WTC11 (cell line): ENCODE results near the gene GPR17.

Experiments
- CBFB ChIP-seq: sonication (generic); formaldehyde crosslinking; IDR thresholded peaks from 2 replicates; pipeline ENCODE4 v1.8.1; 2022; ENCODE audit warnings: mild to moderate bottlenecking, low read depth, missing genetic modification reagents
- IRF2 ChIP-seq: sonication (generic); formaldehyde crosslinking; IDR thresholded peaks from 2 replicates; pipeline ENCODE4 v1.8.0; 2022; ENCODE audit warnings: low read depth, missing genetic modification reagents, borderline replicate concordance
- SMAD3 ChIP-seq: sonication (generic); formaldehyde crosslinking; IDR thresholded peaks from 2 replicates; pipeline ENCODE4 v1.8.0; 2022; ENCODE audit warnings: missing genetic modification reagents, mild to moderate bottlenecking, borderline replicate concordance
- ZBTB21 ChIP-seq: sonication (generic); formaldehyde crosslinking; IDR thresholded peaks from 2 replicates; pipeline ENCODE4 v1.8.1; 2023; ENCODE audit warnings: mild to moderate bottlenecking, missing genetic modification reagents, borderline replicate concordance
- TF ChIP-seq, protein P1 (sequence below): fragments of 200-600 bp; IDR thresholded peaks from 2 replicates; pipeline ENCODE4 v1.8.0; 2022; ENCODE audit warnings: antibody characterized with exemption
- TF ChIP-seq, protein P2 (sequence below): sonication (generic); formaldehyde crosslinking; IDR thresholded peaks from 2 replicates; pipeline ENCODE4 v1.8.0; 2022; ENCODE audit warnings: mild to moderate bottlenecking, missing genetic modification reagents
- TF ChIP-seq, protein P3 (sequence below): sonication (generic); formaldehyde crosslinking; IDR thresholded peaks from 2 replicates; pipeline ENCODE4 v1.8.1; 2022; ENCODE audit warnings: missing genetic modification reagents, borderline replicate concordance
- TF ChIP-seq, protein P4 (sequence below): sonication (generic); formaldehyde crosslinking; IDR thresholded peaks from 2 replicates; pipeline ENCODE4 v1.8.1; 2022; ENCODE audit warnings: mild to moderate bottlenecking, moderate library complexity, missing genetic modification reagents
- TF ChIP-seq, protein P5 (sequence below): sonication (generic); formaldehyde crosslinking; IDR thresholded peaks from 2 replicates; pipeline ENCODE4 v1.8.1; 2023; ENCODE audit warnings: mild to moderate bottlenecking, missing genetic modification reagents, moderate library complexity
- TF ChIP-seq, protein P6 (sequence below): sonication (generic); formaldehyde crosslinking; IDR thresholded peaks from 2 replicates; pipeline ENCODE4 v1.8.0; 2022; ENCODE audit warnings: mild to moderate bottlenecking, missing genetic modification reagents

DNA sequence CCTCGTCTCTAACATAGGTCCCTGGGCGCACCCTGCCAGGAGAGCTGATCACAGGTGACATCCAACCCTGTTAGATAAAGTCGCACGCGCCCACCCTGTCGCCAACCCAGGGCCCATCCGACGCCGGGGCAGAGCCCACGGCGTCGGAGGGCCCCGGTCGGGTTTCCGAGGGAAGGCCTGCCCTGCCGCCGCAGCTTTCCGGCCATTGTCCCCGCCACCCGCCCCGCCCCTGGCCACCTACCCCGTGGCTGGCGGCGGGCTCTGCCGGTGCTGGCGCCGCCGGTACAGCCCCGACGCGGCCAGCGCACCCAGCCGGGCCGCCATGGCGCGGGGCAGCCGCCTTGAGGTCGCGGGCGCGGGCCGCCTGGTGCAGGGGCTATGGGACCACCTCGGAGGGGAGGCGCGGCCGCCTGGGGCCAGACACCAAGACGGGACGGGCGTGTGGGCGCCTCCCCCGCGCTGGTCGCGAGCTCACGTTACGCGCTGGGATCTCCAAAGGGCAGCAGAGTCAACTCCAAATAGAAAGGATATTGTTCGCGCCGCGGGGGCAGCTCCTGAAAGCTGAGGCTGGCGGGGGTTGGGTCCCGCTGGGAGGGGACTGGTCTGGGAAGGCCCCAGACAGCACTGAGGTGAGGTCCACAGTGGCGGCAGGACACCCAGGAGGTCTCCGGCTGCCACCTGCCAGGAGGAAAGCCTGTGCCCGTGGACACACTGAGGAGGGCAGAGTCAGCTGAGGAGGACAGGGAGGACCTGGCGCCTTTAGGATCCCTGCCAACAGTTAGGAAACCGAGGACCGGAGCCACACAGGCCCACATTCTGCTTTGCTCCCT, 18.3 kb downstream of the GPR17 start:
- TF ChIP-seq, protein P1, sequence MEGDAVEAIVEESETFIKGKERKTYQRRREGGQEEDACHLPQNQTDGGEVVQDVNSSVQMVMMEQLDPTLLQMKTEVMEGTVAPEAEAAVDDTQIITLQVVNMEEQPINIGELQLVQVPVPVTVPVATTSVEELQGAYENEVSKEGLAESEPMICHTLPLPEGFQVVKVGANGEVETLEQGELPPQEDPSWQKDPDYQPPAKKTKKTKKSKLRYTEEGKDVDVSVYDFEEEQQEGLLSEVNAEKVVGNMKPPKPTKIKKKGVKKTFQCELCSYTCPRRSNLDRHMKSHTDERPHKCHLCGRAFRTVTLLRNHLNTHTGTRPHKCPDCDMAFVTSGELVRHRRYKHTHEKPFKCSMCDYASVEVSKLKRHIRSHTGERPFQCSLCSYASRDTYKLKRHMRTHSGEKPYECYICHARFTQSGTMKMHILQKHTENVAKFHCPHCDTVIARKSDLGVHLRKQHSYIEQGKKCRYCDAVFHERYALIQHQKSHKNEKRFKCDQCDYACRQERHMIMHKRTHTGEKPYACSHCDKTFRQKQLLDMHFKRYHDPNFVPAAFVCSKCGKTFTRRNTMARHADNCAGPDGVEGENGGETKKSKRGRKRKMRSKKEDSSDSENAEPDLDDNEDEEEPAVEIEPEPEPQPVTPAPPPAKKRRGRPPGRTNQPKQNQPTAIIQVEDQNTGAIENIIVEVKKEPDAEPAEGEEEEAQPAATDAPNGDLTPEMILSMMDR = no peak
- TF ChIP-seq IRF2 (CRISPR knock-in tag) (no peak), CBFB (no peak), SMAD3 (CRISPR knock-in tag) (no peak), ZBTB21 (CRISPR knock-in tag) (0 out of 2 replicates have a peak, but pooled peaks have one; percentile 14)
- TF ChIP-seq, protein P2, sequence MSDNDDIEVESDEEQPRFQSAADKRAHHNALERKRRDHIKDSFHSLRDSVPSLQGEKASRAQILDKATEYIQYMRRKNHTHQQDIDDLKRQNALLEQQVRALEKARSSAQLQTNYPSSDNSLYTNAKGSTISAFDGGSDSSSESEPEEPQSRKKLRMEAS (CRISPR knock-in tag) = no peak
- TF ChIP-seq, protein P3, sequence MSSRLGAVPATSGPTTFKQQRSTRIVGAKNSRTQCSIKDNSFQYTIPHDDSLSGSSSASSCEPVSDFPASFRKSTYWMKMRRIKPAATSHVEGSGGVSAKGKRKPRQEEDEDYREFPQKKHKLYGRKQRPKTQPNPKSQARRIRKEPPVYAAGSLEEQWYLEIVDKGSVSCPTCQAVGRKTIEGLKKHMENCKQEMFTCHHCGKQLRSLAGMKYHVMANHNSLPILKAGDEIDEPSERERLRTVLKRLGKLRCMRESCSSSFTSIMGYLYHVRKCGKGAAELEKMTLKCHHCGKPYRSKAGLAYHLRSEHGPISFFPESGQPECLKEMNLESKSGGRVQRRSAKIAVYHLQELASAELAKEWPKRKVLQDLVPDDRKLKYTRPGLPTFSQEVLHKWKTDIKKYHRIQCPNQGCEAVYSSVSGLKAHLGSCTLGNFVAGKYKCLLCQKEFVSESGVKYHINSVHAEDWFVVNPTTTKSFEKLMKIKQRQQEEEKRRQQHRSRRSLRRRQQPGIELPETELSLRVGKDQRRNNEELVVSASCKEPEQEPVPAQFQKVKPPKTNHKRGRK (CRISPR knock-in tag) = no peak
- TF ChIP-seq, protein P4, sequence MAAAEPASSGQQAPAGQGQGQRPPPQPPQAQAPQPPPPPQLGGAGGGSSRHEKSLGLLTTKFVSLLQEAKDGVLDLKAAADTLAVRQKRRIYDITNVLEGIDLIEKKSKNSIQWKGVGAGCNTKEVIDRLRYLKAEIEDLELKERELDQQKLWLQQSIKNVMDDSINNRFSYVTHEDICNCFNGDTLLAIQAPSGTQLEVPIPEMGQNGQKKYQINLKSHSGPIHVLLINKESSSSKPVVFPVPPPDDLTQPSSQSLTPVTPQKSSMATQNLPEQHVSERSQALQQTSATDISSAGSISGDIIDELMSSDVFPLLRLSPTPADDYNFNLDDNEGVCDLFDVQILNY (CRISPR knock-in tag) = no peak
- TF ChIP-seq, protein P5, sequence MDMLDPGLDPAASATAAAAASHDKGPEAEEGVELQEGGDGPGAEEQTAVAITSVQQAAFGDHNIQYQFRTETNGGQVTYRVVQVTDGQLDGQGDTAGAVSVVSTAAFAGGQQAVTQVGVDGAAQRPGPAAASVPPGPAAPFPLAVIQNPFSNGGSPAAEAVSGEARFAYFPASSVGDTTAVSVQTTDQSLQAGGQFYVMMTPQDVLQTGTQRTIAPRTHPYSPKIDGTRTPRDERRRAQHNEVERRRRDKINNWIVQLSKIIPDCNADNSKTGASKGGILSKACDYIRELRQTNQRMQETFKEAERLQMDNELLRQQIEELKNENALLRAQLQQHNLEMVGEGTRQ (CRISPR knock-in tag) = no peak
- TF ChIP-seq, protein P6, sequence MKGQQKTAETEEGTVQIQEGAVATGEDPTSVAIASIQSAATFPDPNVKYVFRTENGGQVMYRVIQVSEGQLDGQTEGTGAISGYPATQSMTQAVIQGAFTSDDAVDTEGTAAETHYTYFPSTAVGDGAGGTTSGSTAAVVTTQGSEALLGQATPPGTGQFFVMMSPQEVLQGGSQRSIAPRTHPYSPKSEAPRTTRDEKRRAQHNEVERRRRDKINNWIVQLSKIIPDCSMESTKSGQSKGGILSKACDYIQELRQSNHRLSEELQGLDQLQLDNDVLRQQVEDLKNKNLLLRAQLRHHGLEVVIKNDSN = no peak
